A549 (cell line): ENCODE results near the gene ALKBH2. TPM values are rescaled to one million over a fixed set of nuclear protein-coding genes. Genes with fewer than 3 reads are reported as not detected.

ENCODE experiments used
- polyA plus RNA-seq, 4 experiments: library from polyadenylated mRNA; depleted of rRNA in 3 of 4; stranded (reverse); fragments of >200 nt; fragmentation: RNase III in 1 of 4; extraction: RNeasy Plus Mini Kit Qiagen cat#74134 plus additional on column Dnase treatment in 1 of 4; gene quantifications; 2 replicates in 3 of 4; 3 replicates in 1 of 4; pipeline ENCODE4 v1.2.3, GENCODE V29; 2011 to 2017
- small RNA-seq, 6 experiments: library from RNA; depleted of rRNA; stranded (forward); fragments of <200 nt; gene quantifications; one replicate each; pipeline ENCODE3, GENCODE V24; 2012

Gene ALKBH2
- polyA plus RNA-seq, 2 of the 4 experiments (the other 2 are of a cell fraction) = 53.9 to 57.7 TPM

Small RNA genes lying within 50 kb of the gene (small RNA-seq; reads per million reads assigned to genes)
- gene RNA5SP372 = 0.04 to 2.8 (median 1.2) reads per million in 6 experiments

Other genes with a start within 250 kb of the ALKBH2 start
- 24.1 and 26.2 TPM in 2 replicates for gene SSH1, start 235.9 kb downstream of the ALKBH2 start, polyA plus RNA-seq (2011; rRNA removed)
- gene SSH1, start 235.9 kb downstream of the ALKBH2 start, polyA plus RNA-seq (2017; fragmentation: RNase III; extraction: RNeasy Plus Mini Kit Qiagen cat#74134 plus additional on column Dnase treatment) = 15.4 to 16.7 TPM (median 16.6 TPM) in 3 replicates
- gene DAO, start 213.4 kb downstream of the ALKBH2 start, polyA plus RNA-seq (2011; rRNA removed) = not detected in 2 replicates
- gene DAO, start 213.4 kb downstream of the ALKBH2 start, polyA plus RNA-seq (2017; fragmentation: RNase III; extraction: RNeasy Plus Mini Kit Qiagen cat#74134 plus additional on column Dnase treatment) = not detected in 3 replicates
- not detected in 2 replicates for gene SVOP, start 72.4 kb downstream of the ALKBH2 start, polyA plus RNA-seq (2011; rRNA removed)
- not detected in 3 replicates for gene SVOP, start 72.4 kb downstream of the ALKBH2 start, polyA plus RNA-seq (2017; fragmentation: RNase III; extraction: RNeasy Plus Mini Kit Qiagen cat#74134 plus additional on column Dnase treatment)
- gene USP30, start 40.9 kb downstream of the ALKBH2 start, polyA plus RNA-seq (2011; rRNA removed) = 15.2 and 19.6 TPM in 2 replicates
- gene USP30, start 40.9 kb downstream of the ALKBH2 start, polyA plus RNA-seq (2017; fragmentation: RNase III; extraction: RNeasy Plus Mini Kit Qiagen cat#74134 plus additional on column Dnase treatment) = 5.7 to 7.2 TPM (median 6.8 TPM) in 3 replicates
- gene UNG, start 4.1 kb upstream of the ALKBH2 start, polyA plus RNA-seq (2011; rRNA removed) = 47.6 and 55.6 TPM in 2 replicates
- 75.6 to 79.5 TPM (median 77.6 TPM) in 3 replicates for gene UNG, start 4.1 kb upstream of the ALKBH2 start, polyA plus RNA-seq (2017; fragmentation: RNase III; extraction: RNeasy Plus Mini Kit Qiagen cat#74134 plus additional on column Dnase treatment)
- gene ACACB, start 23.1 kb upstream of the ALKBH2 start, polyA plus RNA-seq (2011; rRNA removed) = 6.8 and 7.0 TPM in 2 replicates
- 6.4 to 7.6 TPM (median 6.5 TPM) in 3 replicates for gene ACACB, start 23.1 kb upstream of the ALKBH2 start, polyA plus RNA-seq (2017; fragmentation: RNase III; extraction: RNeasy Plus Mini Kit Qiagen cat#74134 plus additional on column Dnase treatment)
- 0.04 TPM in 1 of 2 replicates, not detected in the other for gene FOXN4, start 215.8 kb upstream of the ALKBH2 start, polyA plus RNA-seq (2011; rRNA removed)
- gene FOXN4, start 215.8 kb upstream of the ALKBH2 start, polyA plus RNA-seq (2017; fragmentation: RNase III; extraction: RNeasy Plus Mini Kit Qiagen cat#74134 plus additional on column Dnase treatment) = 0.04 to 0.07 TPM (median 0.05 TPM) in 3 replicates